HCT116 (cell line): ENCODE measurements around the gene SNX8. TPM values are rescaled to one million over a fixed set of nuclear protein-coding genes. Genes with fewer than 3 reads are reported as not detected.

Source experiments
- ATAC-seq: fragments of 200-7000 bp; cut with Tn5 transposase; 2 replicates; pipeline ENCODE4 v1.9.1; 2020; ENCODE audit warnings: mild to moderate bottlenecking, moderate library complexity
- BruUV-seq: library from RNA; stranded (reverse); fragments of 400-500 nt; replicated peaks from 2 replicates; lab custom pipeline; 2021; lab: Mats Ljungman, UMichigan
- CTCF ChIA-PET: fragments of 300-600 bp; sonication (Branson Sonifier 250); formaldehyde crosslinking; loops from one replicate; lab custom pipeline; 2021; ENCODE audit warnings: antibody characterized with exemption; lab: Charles Lee
- POLR2A ChIA-PET: fragments of 300-600, 350-600 bp; sonication (Branson Sonifier 250); formaldehyde crosslinking; loops from one replicate; lab custom pipeline; 2021; ENCODE audit warnings: antibody characterized with exemption; lab: Charles Lee
- RAD21 ChIA-PET, 2 experiments: fragments of 300-600 bp; sonication (Branson Sonifier 250); formaldehyde crosslinking; loops; one replicate each; lab custom pipeline; 2023; ENCODE audit warnings: low total read pairs in 2 of 2; ENCODE audit not compliant: uncharacterized antibody in 2 of 2, unreplicated experiment in 2 of 2, low non-redundant PET in 1 of 2; lab: Charles Lee
- DNase-seq: peaks from one replicate; pipeline ENCODE4 v3.0.0-alpha.2; 2010; ENCODE audit warnings: low read depth, low spot score
- H2AFZ ChIP-seq: fragments of 200-600 bp; shearing (Covaris generic), sonication (generic); 2 replicates; pipeline ENCODE4 v1.6.1; 2017; ENCODE audit warnings: low read depth, mixed run types, mixed read lengths, antibody characterized with exemption, low read length; ENCODE audit not compliant: poor library complexity, severe bottlenecking
- H3K27ac ChIP-seq: 2 replicates; pipeline ENCODE4 v1.5.1; 2012; ENCODE audit warnings: low read depth, low read length
- H3K27me3 ChIP-seq: fragments of 200-600 bp; sonication (generic); 2 replicates; pipeline ENCODE4 v1.6.1; 2016; ENCODE audit warnings: mixed run types, low read length, mixed read lengths; ENCODE audit not compliant: insufficient read depth
- H3K36me3 ChIP-seq, 2 experiments: fragments of 200-500 bp in 1 of 2; fragments of 200-600 bp in 1 of 2; sonication (Bioruptor generic) in 1 of 2; sonication (generic) in 1 of 2; 2 replicates each; pipeline versions ENCODE4 v1.5.1 to v1.6.1; 2014 to 2016; ENCODE audit warnings: low read length in 2 of 2, inconsistent platforms in 1 of 2, mixed read lengths in 1 of 2, mixed run types in 1 of 2; ENCODE audit not compliant: insufficient read depth in 2 of 2, control insufficient read depth in 1 of 2
- H3K4me1 ChIP-seq, 2 experiments: fragments of 200-600 bp in 1 of 2; sonication (generic) in 1 of 2; 2 replicates each; pipeline versions ENCODE4 v1.5.1 to v1.6.1; 2012 to 2017; ENCODE audit warnings: low read length in 2 of 2, inconsistent platforms in 1 of 2, mild to moderate bottlenecking in 1 of 2, mixed read lengths in 1 of 2, mixed run types in 1 of 2, moderate library complexity in 1 of 2; ENCODE audit not compliant: insufficient read depth in 2 of 2, control insufficient read depth in 1 of 2
- H3K4me2 ChIP-seq: fragments of 200-600 bp; sonication (generic); 2 replicates; pipeline ENCODE4 v1.6.1; 2017; ENCODE audit warnings: mixed run types, low read length, mixed read lengths
- H3K4me3 ChIP-seq, 2 experiments: fragments of 200-600 bp in 1 of 2; sonication (generic) in 1 of 2; replicated peaks in 1 of 2; 2 replicates each; pipeline ENCODE4 v1.5.1; 2011 to 2016; ENCODE audit warnings: low read length in 2 of 2, control low read depth in 1 of 2, low read depth in 1 of 2, mild to moderate bottlenecking in 1 of 2, mixed read lengths in 1 of 2, mixed run types in 1 of 2
- H3K79me2 ChIP-seq: fragments of 200-600 bp; sonication (generic); 2 replicates; pipeline ENCODE4 v1.6.1; 2017; ENCODE audit warnings: mild to moderate bottlenecking, mixed run types, low read length, moderate library complexity, mixed read lengths; ENCODE audit not compliant: insufficient read depth
- H3K9ac ChIP-seq: fragments of 200-600 bp; sonication (generic); 2 replicates; pipeline ENCODE4 v1.6.1; 2016; ENCODE audit warnings: low read length, mixed read lengths
- H3K9me2 ChIP-seq: fragments of 200-600 bp; sonication (generic), shearing (Covaris generic); 2 replicates; pipeline ENCODE4 v1.6.1; 2017; ENCODE audit warnings: mixed run types, mild to moderate bottlenecking, moderate library complexity; ENCODE audit not compliant: insufficient read depth
- H3K9me3 ChIP-seq, 2 experiments: fragments of 200-500 bp in 1 of 2; fragments of 200-600 bp in 1 of 2; sonication (Bioruptor generic) in 1 of 2; sonication (generic) in 1 of 2; 2 replicates each; pipeline ENCODE4 v1.6.1; 2014 to 2017; ENCODE audit warnings: low read length in 2 of 2, mixed read lengths in 2 of 2, inconsistent platforms in 1 of 2, low read depth in 1 of 2, mild to moderate bottlenecking in 1 of 2, mixed run types in 1 of 2, moderate library complexity in 1 of 2; ENCODE audit not compliant: control insufficient read depth in 1 of 2, insufficient read depth in 1 of 2
- H4K20me1 ChIP-seq: fragments of 200-600 bp; sonication (generic), shearing (Covaris generic); 2 replicates; pipeline ENCODE4 v1.6.1; 2017; ENCODE audit warnings: mixed run types, mild to moderate bottlenecking, moderate library complexity; ENCODE audit not compliant: insufficient read depth
- CBX3 ChIP-seq: IDR thresholded peaks from 2 replicates; pipeline ENCODE4 v1.6.1; 2012; ENCODE audit warnings: low read depth
- CEBPB ChIP-seq: IDR thresholded peaks from 2 replicates; pipeline ENCODE4 v1.6.1; 2012; ENCODE audit warnings: low read depth
- EZH2phosphoT487 ChIP-seq: fragments of 200-600 bp; IDR thresholded peaks from 2 replicates; pipeline ENCODE4 v1.6.1; 2018; ENCODE audit warnings: antibody characterized with exemption, borderline replicate concordance
- FOSL1 ChIP-seq: IDR thresholded peaks from 2 replicates; pipeline ENCODE4 v1.6.1; 2012; ENCODE audit warnings: low read depth
- JUND ChIP-seq: IDR thresholded peaks from 2 replicates; pipeline ENCODE4 v1.6.1; 2012
- POLR2A ChIP-seq: IDR thresholded peaks from 2 replicates; pipeline ENCODE4 v1.7.0; 2011; ENCODE audit warnings: borderline replicate concordance; ENCODE audit not compliant: insufficient read depth, insufficient read length; ENCODE audit errors: extremely low read depth
- POLR2AphosphoS5 ChIP-seq: IDR thresholded peaks from 2 replicates; pipeline ENCODE4 v1.6.1; 2011; ENCODE audit warnings: mild to moderate bottlenecking, low read depth, low read length, moderate library complexity
- RAD21 ChIP-seq: IDR thresholded peaks from 2 replicates; pipeline ENCODE4 v1.6.1; 2012; ENCODE audit warnings: low read depth, mild to moderate bottlenecking
- SIN3A ChIP-seq: IDR thresholded peaks from 2 replicates; pipeline ENCODE4 v1.6.1; 2012; ENCODE audit warnings: low read depth
- SRF ChIP-seq: IDR thresholded peaks from 2 replicates; pipeline ENCODE4 v1.6.1; 2012; ENCODE audit warnings: low read depth
- TCF7L2 ChIP-seq: IDR thresholded peaks from 2 replicates; pipeline ENCODE4 v1.7.0; 2011; ENCODE audit warnings: borderline replicate concordance, inconsistent platforms; ENCODE audit not compliant: insufficient read depth, insufficient read length; ENCODE audit errors: extremely low read depth
- YY1 ChIP-seq: IDR thresholded peaks from 2 replicates; pipeline ENCODE4 v1.6.1; 2011; ENCODE audit warnings: low read length, low read depth, moderate library complexity, mild to moderate bottlenecking; ENCODE audit not compliant: insufficient replicate concordance; ENCODE audit errors: extremely low read depth
- ZFX ChIP-seq: fragments of 450-650 bp; IDR thresholded peaks from 2 replicates; pipeline ENCODE4 v1.6.1; 2017
- ZNF274 ChIP-seq: fragments of 200-500 bp; sonication (Bioruptor generic); IDR thresholded peaks from 2 replicates; pipeline ENCODE4 v1.6.1; 2014; ENCODE audit warnings: mild to moderate bottlenecking, low read depth, low read length, inconsistent platforms
- intact Hi-C: fragments of 100-400 bp; cut with micrococcal nuclease; formaldehyde crosslinking; loops from 2 replicates; pipeline ENCODE4 v1.10.0; 2022
- total RNA-seq: library from RNA; stranded (reverse); gene quantifications from one replicate; pipeline ENCODE4 v1.2.1, GENCODE V29; 2021; ENCODE audit not compliant: unreplicated experiment
- TF ChIP-seq, protein P1 (sequence below), 3 experiments: fragments of 200-600 bp in 1 of 3; sonication (generic) in 1 of 3; IDR thresholded peaks in 2 of 3; conservative IDR thresholded peaks in 1 of 3; 2 replicates each; pipeline ENCODE4 v1.5.1; 2012 to 2017; ENCODE audit warnings: low read depth in 2 of 3, low read length in 2 of 3, antibody characterized with exemption in 1 of 3, borderline replicate concordance in 1 of 3, control low read depth in 1 of 3, mild to moderate bottlenecking in 1 of 3, mixed read lengths in 1 of 3, mixed run types in 1 of 3, moderate library complexity in 1 of 3; ENCODE audit not compliant: insufficient read depth in 1 of 3
- TF ChIP-seq, protein P2 (sequence below): IDR thresholded peaks from 2 replicates; pipeline ENCODE4 v1.6.1; 2012; ENCODE audit warnings: low read depth
- TF ChIP-seq, protein P3 (sequence below): IDR thresholded peaks from 2 replicates; pipeline ENCODE4 v1.6.1; 2012
- TF ChIP-seq, protein P4 (sequence below): IDR thresholded peaks from 2 replicates; pipeline ENCODE4 v1.6.1; 2012
- TF ChIP-seq, protein P5 (sequence below): IDR thresholded peaks from 2 replicates; pipeline ENCODE4 v1.6.1; 2011; ENCODE audit warnings: mild to moderate bottlenecking, low read length, moderate library complexity; ENCODE audit not compliant: insufficient replicate concordance; ENCODE audit errors: extremely low read depth

SNX8 gene
- total RNA-seq, 1 experiment from 2014 or later = 41.7 TPM

DNA sequence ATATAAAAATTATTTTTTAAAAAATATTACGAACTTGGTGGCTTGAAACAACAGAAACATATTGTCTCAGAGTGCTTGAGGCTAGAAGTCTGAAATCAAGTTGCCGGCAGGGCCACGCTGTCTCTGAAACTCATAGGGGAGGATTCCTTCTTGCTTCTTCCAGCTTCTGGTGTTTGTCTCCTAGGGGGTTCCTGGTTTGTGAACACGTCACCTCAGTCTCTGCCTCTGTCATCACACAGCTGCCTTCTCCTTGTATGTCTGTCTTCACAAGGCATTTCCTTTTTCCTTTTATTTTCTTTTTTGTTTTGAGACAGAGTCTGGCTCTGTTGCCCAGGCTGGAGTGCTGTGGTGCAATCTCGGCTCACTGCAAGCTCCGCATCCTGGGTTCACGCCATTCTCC lies 12.7 kb upstream of the SNX8 start (continued):
- TF ChIP-seq, protein P1, sequence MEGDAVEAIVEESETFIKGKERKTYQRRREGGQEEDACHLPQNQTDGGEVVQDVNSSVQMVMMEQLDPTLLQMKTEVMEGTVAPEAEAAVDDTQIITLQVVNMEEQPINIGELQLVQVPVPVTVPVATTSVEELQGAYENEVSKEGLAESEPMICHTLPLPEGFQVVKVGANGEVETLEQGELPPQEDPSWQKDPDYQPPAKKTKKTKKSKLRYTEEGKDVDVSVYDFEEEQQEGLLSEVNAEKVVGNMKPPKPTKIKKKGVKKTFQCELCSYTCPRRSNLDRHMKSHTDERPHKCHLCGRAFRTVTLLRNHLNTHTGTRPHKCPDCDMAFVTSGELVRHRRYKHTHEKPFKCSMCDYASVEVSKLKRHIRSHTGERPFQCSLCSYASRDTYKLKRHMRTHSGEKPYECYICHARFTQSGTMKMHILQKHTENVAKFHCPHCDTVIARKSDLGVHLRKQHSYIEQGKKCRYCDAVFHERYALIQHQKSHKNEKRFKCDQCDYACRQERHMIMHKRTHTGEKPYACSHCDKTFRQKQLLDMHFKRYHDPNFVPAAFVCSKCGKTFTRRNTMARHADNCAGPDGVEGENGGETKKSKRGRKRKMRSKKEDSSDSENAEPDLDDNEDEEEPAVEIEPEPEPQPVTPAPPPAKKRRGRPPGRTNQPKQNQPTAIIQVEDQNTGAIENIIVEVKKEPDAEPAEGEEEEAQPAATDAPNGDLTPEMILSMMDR (IDR thresholded peaks at IDR 0.05 in 2 of 3, conservative IDR thresholded peaks at IDR 0.05 in 1 of 3; ENCODE audit: borderline replicate concordance in 1 of 3, insufficient read depth in 1 of 3, low read depth in 2 of 3, low read length in 2 of 3) = no peak

DNA sequence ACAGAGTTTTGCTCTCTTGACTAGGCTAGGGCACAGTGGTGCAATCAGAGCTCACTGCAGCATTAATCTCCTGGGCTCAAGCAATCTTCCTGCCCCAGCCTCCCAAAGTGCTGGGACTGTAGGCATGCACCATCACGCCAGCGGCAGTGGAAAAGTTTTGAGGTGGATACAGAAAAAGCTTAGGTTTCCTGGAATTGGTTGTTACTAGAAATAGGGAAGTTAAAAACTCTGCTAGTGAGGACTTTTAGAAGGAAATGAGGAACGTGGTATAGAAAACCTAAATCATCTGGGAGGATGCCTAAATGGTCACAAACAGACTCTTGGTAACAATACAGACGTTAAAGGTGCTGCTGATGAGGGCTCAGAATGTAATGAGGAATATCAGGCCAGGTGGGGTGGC lies 10.9 kb upstream of the SNX8 start:
- Histone ChIP-seq H3K27me3 (no peaks in the 10 kb centered on the region), H3K36me3 (no peaks in the 10 kb centered on the region), H4K20me1 (no peaks in the 10 kb centered on the region), H3K27ac (no peak overlapping the region), H3K9me3 (no peaks in the 10 kb centered on the region), H3K4me1 (no peaks in the 10 kb centered on the region), H3K9me2 (no peaks in the 10 kb centered on the region), H3K9ac (no peak overlapping the region), H2AFZ (no peak overlapping the region), H3K4me2 (no peak overlapping the region), H3K79me2 (no peaks in the 10 kb centered on the region), H3K4me3 (no peak overlapping the region)
- BruUV-seq = no TSS peak
- ChIA-PET POLR2A (no interaction called here), RAD21 (no interaction called here), CTCF (no interaction called here)
- ATAC-seq = no peak
- no peak for DNase-seq
- TF ChIP-seq CEBPB (no peak), SIN3A (no peak), JUND (no peak), RAD21 (no peak), YY1 (no peak), POLR2A (no peak), FOSL1 (no peak), EZH2phosphoT487 (no peak), SRF (no peak), ZNF274 (no peak), POLR2AphosphoS5 (no peak), CBX3 (no peak), TCF7L2 (no peak), ZFX (no peak)
- TF ChIP-seq, protein P2, sequence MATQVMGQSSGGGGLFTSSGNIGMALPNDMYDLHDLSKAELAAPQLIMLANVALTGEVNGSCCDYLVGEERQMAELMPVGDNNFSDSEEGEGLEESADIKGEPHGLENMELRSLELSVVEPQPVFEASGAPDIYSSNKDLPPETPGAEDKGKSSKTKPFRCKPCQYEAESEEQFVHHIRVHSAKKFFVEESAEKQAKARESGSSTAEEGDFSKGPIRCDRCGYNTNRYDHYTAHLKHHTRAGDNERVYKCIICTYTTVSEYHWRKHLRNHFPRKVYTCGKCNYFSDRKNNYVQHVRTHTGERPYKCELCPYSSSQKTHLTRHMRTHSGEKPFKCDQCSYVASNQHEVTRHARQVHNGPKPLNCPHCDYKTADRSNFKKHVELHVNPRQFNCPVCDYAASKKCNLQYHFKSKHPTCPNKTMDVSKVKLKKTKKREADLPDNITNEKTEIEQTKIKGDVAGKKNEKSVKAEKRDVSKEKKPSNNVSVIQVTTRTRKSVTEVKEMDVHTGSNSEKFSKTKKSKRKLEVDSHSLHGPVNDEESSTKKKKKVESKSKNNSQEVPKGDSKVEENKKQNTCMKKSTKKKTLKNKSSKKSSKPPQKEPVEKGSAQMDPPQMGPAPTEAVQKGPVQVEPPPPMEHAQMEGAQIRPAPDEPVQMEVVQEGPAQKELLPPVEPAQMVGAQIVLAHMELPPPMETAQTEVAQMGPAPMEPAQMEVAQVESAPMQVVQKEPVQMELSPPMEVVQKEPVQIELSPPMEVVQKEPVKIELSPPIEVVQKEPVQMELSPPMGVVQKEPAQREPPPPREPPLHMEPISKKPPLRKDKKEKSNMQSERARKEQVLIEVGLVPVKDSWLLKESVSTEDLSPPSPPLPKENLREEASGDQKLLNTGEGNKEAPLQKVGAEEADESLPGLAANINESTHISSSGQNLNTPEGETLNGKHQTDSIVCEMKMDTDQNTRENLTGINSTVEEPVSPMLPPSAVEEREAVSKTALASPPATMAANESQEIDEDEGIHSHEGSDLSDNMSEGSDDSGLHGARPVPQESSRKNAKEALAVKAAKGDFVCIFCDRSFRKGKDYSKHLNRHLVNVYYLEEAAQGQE = no peak
- TF ChIP-seq, protein P3, sequence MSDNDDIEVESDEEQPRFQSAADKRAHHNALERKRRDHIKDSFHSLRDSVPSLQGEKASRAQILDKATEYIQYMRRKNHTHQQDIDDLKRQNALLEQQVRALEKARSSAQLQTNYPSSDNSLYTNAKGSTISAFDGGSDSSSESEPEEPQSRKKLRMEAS = no peak
- TF ChIP-seq, protein P4, sequence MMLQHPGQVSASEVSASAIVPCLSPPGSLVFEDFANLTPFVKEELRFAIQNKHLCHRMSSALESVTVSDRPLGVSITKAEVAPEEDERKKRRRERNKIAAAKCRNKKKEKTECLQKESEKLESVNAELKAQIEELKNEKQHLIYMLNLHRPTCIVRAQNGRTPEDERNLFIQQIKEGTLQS = no peak
- TF ChIP-seq, protein P5, sequence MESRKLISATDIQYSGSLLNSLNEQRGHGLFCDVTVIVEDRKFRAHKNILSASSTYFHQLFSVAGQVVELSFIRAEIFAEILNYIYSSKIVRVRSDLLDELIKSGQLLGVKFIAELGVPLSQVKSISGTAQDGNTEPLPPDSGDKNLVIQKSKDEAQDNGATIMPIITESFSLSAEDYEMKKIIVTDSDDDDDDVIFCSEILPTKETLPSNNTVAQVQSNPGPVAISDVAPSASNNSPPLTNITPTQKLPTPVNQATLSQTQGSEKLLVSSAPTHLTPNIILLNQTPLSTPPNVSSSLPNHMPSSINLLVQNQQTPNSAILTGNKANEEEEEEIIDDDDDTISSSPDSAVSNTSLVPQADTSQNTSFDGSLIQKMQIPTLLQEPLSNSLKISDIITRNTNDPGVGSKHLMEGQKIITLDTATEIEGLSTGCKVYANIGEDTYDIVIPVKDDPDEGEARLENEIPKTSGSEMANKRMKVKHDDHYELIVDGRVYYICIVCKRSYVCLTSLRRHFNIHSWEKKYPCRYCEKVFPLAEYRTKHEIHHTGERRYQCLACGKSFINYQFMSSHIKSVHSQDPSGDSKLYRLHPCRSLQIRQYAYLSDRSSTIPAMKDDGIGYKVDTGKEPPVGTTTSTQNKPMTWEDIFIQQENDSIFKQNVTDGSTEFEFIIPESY = no peak
- intact Hi-C loops = no loop called here
